Neural crest cell (in vitro differentiated cells): Measurements from ENCODE around the gene DNAAF1. TPM values are rescaled to one million over a fixed set of nuclear protein-coding genes. Genes with fewer than 3 reads are reported as not detected.
A peak's percentile ranks its signal among the peaks of the same experiment; 100 is the strongest.

Experiments used
- DNase-seq: peaks from one replicate; pipeline ENCODE4 v3.0.0; 2021; ENCODE audit warnings: low read depth, mixed read lengths, low spot score
- H3K27ac Mint-ChIP-seq: one replicate; pipeline ENCODE4 v1.8.0; 2021; ENCODE audit warnings: mild to moderate bottlenecking, mixed read lengths; ENCODE audit not compliant: unreplicated experiment
- H3K27me3 Mint-ChIP-seq: 2 replicates; pipeline ENCODE4 v1.8.0; 2021; ENCODE audit warnings: low read depth, mild to moderate bottlenecking, mixed read lengths
- H3K36me3 Mint-ChIP-seq: 2 replicates; pipeline ENCODE4 v1.8.0; 2021; ENCODE audit warnings: low read depth, mild to moderate bottlenecking, mixed read lengths
- H3K4me1 Mint-ChIP-seq: 2 replicates; pipeline ENCODE4 v1.8.0; 2021; ENCODE audit warnings: mixed read lengths
- H3K4me3 Mint-ChIP-seq: one replicate; pipeline ENCODE4 v1.8.0; 2021; ENCODE audit warnings: mild to moderate bottlenecking, mixed read lengths
- H3K9me3 Mint-ChIP-seq: 2 replicates; pipeline ENCODE4 v1.8.0; 2021; ENCODE audit warnings: mixed read lengths
- total RNA-seq: library from RNA; stranded (reverse); gene quantifications from 2 replicates; pipeline ENCODE4 v1.2.1, GENCODE V29; 2021
- TF ChIP-seq, protein P1 (sequence below): fragments of 200-600 bp; sonication (generic); conservative IDR thresholded peaks from 2 replicates; pipeline ENCODE4 v1.5.0; 2021; ENCODE audit warnings: antibody characterized with exemption, mild to moderate bottlenecking

Gene DNAAF1
- total RNA-seq, 1 donor from 2014 or later: 0.35 TPM

DNA sequence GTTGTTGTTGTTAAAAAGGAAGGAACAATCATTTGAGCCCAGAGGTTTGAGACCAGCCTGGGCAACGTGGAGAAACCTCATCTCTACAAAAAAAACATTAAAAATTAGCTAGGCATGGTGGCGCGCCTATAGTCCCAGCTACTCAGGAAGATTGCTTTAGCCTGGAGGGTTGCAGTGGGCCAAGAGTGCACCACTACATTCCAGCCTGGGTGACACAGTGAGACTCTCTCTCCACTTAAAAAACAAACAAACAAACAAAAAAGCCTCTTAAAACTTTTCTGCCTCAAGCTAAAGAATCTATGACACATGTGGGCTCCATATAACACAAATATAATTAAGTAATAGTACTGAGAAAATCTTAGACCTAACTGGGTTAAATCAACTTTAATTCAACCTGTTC, 40.9 kb upstream of the DNAAF1 start:
- Mint-ChIP-seq H3K27ac (no peak overlapping the region), H3K4me3 (no peak overlapping the region), H3K27me3 (no peaks in the 10 kb centered on the region), H3K36me3 (no peaks in the 10 kb centered on the region), H3K4me1 (peaks cover 14% of the 10 kb centered on the region), H3K9me3 (no peaks in the 10 kb centered on the region)
- TF ChIP-seq, protein P1, sequence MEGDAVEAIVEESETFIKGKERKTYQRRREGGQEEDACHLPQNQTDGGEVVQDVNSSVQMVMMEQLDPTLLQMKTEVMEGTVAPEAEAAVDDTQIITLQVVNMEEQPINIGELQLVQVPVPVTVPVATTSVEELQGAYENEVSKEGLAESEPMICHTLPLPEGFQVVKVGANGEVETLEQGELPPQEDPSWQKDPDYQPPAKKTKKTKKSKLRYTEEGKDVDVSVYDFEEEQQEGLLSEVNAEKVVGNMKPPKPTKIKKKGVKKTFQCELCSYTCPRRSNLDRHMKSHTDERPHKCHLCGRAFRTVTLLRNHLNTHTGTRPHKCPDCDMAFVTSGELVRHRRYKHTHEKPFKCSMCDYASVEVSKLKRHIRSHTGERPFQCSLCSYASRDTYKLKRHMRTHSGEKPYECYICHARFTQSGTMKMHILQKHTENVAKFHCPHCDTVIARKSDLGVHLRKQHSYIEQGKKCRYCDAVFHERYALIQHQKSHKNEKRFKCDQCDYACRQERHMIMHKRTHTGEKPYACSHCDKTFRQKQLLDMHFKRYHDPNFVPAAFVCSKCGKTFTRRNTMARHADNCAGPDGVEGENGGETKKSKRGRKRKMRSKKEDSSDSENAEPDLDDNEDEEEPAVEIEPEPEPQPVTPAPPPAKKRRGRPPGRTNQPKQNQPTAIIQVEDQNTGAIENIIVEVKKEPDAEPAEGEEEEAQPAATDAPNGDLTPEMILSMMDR: no peak
- DNase-seq: no peak

DNA sequence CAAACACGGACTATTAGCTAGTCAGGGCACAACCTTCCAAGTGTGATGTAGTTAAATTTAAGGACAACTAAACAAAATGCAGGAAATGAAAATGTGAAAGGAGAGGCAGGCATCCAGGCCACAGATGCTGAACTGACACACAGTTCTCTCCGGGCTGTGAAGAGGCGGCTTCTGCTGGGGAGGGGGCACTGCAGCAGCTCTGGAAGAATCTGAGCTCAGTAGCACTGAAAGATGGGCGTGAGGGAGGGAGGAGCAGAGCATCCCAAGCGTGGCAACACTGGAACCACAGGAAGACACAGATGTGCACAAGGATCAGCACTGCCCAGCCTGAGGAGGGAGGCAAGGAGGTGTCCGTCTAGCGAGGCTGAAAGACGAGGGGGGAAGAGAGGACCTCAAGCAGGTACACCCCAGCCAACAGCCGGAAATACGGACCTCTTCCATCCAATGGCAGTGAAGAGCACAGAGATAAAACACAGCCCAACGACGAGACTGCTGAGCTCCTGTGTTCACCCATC, 39.8 kb upstream of the DNAAF1 start:
- no peaks in the 10 kb centered on the region for H3K9me3 Mint-ChIP-seq
- TF ChIP-seq, protein P1: no peak
- H3K36me3 Mint-ChIP-seq: no peaks in the 10 kb centered on the region
- DNase-seq: no peak
- H3K4me3 Mint-ChIP-seq: no peak overlapping the region
- H3K27ac Mint-ChIP-seq: peak overlapping the region; percentile 35
- peaks cover 14% of the 10 kb centered on the region for H3K4me1 Mint-ChIP-seq
- H3K27me3 Mint-ChIP-seq: no peaks in the 10 kb centered on the region

DNA sequence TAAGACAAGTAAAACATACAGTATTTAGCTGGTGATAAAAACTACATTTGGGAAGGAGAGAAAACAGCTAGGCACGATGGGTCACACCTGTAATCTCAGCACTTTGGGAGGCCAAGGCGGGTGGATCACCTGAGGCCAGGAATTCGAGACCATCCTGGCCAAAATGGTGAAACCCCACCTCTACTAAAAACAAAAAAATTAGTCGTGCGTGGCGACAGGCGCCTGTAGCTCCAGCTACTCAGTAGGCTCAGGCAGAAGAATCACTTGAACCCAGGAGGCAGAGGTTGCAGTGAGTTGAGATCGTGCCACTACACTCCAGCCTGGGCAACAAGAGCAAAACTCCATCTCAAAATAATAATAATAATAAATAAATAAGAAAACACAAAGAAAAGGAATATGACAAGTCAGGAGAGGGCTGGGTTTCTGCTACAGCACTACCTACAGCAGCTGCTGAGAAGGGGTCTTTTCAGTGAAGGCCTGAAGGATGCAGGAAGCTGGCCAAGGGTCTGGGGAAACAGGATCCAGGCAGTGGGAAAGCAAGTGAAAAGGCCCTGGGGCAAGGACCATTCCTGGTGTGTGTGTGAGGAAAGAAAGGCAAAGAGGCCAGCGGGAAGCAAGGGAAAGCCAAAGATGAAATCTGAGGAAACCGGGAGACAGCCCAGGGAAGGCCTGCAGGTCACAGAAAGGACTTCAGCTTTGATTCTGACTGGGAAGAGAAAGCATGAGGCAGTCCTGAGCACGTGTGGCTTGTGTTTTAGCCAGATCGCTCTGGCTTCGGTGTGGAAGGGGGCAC, 39.0 kb upstream of the DNAAF1 start:
- no peaks in the 10 kb centered on the region for H3K27me3 Mint-ChIP-seq
- H3K4me1 Mint-ChIP-seq: peaks cover 21% of the 10 kb centered on the region
- no peak for DNase-seq
- H3K4me3 Mint-ChIP-seq: no peak overlapping the region
- H3K36me3 Mint-ChIP-seq: no peaks in the 10 kb centered on the region
- H3K27ac Mint-ChIP-seq: peak overlapping the region; percentile 95
- TF ChIP-seq, protein P1: no peak
- H3K9me3 Mint-ChIP-seq: no peaks in the 10 kb centered on the region

DNA sequence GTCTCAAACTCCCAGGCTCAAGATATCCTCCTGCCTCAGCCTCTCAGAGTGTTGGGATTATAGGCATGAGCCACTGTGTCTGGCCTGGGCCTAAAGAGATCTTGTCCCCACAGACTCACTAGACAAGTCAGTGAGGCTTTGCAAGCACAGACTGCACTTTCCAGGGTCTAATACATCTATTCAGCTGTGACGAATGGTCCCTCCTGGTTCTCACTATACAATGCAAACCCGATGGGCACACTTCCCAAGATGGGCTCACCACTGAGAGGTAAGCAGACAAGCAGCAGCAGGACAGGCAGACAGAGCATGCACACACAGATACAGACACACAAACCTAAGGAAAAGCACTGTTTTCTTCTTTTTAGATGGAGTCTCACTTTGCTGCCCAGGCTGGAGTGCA, 37.2 kb upstream of the DNAAF1 start:
- TF ChIP-seq, protein P1: no peak
- peaks cover 21% of the 10 kb centered on the region for H3K4me1 Mint-ChIP-seq
- no peak overlapping the region for H3K27ac Mint-ChIP-seq
- no peaks in the 10 kb centered on the region for H3K27me3 Mint-ChIP-seq
- H3K4me3 Mint-ChIP-seq: no peak overlapping the region
- DNase-seq: no peak
- H3K36me3 Mint-ChIP-seq: no peaks in the 10 kb centered on the region
- no peaks in the 10 kb centered on the region for H3K9me3 Mint-ChIP-seq

DNA sequence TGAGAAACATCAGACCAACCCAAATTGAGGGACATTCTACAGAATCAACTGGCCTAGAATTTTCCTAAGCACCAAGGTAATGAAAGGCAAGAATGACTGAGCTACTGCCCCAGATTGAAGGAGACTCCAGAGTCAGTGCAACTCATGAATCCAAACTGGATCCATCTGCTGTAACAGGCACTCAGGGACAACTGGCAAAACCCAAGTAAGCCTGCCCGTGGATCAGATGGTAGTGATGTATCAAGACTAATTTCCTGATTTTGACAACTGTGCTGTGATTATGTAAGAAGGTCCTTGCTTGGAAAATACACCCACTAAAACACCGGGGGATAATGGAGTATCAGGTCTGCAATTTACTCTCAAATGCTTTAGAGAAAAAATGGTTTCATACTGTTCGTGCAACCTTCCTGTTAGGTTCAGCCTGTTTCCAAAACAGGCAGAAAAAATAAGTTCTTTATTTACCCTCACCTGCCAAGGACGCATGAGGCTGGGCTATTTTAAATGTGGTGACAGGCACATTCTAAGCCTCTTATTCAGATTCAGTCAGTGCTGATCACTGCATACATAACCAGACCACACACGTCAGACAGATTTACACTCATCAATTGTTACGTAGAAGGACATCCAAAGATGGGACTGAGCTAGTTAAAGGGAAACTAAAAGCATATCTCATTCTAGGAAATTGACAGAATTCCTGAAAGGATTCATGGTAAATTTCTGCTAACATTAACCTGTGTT, 35.3 kb upstream of the DNAAF1 start:
- Mint-ChIP-seq H3K36me3 (no peaks in the 10 kb centered on the region), H3K9me3 (no peaks in the 10 kb centered on the region), H3K27ac (no peak overlapping the region), H3K27me3 (no peaks in the 10 kb centered on the region), H3K4me1 (peaks cover 21% of the 10 kb centered on the region), H3K4me3 (no peak overlapping the region)
- TF ChIP-seq, protein P1: no peak
- DNase-seq: no peak
